GM19099 (cell line): Measurements from ENCODE around the gene HLA-DMA.
A peak's percentile ranks its signal among the peaks of the same experiment; 100 is the strongest.

Experiments
- POLR2A ChIP-seq: IDR thresholded peaks from 3 replicates; pipeline ENCODE4 v1.6.1; 2011; ENCODE audit warnings: low read depth; ENCODE audit not compliant: insufficient read length; ENCODE audit errors: extremely low read depth

Gene HLA-DMA

GRCh38 chr6:32977272-32977952 lies 24.5 kb upstream of the HLA-DMA start:
- no peak for TF ChIP-seq POLR2A

DNA sequence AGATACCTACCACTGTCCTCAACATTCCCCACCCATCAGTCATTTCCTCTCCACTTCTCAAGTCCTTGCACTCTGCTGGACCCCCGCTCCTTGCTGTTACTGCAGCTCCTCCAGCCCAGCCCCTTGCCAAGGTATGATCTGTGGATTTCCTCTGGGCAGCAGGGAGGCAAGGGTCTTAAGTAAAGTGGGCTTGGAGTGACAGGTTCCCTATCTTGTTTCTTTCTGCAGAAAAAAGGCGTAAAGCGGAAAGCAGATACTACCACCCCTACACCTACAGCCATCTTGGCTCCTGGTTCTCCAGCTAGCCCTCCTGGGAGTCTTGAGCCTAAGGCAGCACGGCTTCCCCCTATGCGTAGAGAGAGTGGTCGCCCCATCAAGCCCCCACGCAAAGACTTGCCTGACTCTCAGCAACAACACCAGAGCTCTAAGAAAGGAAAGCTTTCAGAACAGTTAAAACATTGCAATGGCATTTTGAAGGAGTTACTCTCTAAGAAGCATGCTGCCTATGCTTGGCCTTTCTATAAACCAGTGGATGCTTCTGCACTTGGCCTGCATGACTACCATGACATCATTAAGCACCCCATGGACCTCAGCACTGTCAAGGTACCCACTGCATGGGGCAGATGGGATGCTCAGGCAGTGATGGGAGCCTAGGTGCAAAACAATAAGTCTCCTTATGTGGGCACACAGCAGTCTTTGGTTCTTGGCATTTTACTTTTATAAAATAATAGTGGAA lies 23.6 kb upstream of the HLA-DMA start:
- TF ChIP-seq POLR2A: no peak

DNA sequence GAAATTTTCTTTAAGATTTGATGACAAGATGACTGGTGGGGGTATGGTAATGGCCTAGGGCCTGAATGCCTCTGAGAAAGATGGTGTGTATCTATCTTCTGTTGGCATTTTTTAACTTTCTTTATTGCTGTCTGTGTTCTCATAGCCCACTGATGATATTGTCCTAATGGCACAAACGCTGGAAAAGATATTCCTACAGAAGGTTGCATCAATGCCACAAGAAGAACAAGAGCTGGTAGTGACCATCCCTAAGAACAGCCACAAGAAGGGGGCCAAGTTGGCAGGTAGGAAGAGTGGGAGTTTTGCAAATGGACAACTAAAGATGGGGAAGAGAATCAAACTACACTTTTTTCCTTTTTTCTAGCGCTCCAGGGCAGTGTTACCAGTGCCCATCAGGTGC lies 23.0 kb upstream of the HLA-DMA start:
- no peak for TF ChIP-seq POLR2A

- TF ChIP-seq POLR2A: peak; percentile 22
Measured at GRCh38 chr6:32974541-32975308, 21.8 kb upstream of the HLA-DMA start.

DNA sequence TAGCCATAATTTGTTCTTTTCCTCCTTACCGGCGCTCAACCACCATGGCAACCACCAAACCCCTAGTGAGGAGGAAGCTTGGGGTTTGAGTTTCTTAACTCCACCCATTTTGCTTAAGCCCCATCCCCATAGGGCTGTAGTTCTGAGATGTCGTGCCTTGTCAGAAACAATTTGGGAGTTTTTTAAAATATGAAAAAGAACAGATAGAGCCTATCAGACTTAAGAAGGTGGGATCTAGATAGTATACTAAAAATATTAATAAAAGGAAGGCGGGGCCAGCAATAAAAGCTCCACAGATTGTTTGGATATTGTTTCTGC lies 21.1 kb upstream of the HLA-DMA start:
- TF ChIP-seq POLR2A: no peak

DNA sequence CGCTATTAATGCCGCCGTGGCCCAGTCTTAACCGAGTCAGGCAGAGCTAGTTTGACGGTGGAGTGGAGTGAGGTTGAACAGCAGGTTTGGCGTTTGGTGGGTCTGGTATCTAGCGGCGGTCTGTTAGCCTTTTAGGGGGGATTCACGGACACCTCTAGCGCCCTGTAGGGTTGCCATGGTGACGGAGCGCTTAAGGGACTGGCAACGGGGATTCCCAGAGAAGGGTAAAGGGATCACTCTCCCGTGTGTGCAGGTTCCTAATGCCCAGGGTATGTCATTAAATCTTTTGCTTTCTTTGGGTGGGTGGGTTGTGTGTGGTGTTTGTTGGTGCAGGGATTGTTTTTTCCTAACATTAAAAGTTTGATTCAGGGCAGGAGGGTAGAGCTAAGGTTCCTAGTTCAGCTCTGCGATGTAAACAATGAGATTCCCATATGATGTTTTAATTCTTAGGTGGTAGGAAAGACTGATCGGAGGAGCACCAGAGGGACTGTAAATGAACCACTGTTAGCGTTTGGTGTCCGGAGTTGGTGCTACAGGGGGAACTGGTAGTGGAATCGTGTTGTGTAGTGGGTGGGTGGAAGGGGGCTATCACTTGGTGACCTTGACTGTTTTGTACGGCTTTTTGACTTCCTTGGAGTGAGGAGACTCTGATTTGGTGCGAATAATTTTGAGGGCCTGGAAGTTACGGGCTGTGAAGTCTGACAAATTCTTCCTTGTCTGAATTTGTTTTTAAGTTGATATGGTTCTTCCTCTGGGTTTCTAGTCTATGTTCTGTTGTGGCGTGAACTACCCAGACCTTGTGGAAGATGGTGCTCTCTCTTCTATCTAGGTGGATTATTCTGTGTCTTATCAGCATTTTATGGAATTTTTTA lies 20.5 kb upstream of the HLA-DMA start:
- TF ChIP-seq POLR2A: no peak

- TF ChIP-seq POLR2A: peak; percentile 38
Measured at GRCh38 chr6:32972353-32973143, 19.7 kb upstream of the HLA-DMA start.

DNA sequence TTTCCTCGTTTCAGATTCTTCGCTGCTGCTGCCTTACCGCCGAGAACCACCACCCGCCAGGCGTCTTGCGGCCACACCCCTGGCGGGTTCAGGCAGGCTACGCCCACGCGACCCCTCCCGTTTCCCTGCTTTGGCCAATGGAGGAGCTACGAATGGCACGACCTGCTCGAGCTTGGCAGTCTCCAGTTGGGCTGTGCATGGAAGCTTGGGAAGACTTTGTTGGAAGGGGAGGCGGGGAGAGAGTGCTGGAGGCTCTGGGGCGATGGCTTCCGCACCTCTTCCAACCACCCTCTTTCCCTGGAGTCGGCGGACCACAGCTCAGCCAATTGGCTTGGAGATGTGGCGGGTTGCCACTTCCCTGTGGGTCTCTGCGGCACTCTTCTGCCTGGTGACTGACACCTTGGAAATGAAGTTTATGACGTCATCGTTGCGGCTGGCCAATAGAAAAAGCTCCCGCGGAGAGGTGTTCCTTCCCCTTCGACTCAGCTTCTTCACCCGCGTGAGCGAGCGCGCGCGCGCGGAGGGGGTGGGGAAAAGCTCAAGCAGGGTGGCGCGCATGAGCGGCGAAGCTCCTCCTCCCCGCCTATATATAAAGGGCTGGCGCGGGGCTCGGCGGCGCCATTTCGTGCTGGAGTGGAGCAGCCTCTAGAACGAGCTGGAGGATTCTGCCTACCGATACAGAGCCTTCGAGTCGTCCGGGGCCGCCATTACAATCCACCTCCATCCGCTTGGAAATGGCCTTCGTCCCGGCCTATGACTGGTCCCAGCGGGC lies 18.9 kb upstream of the HLA-DMA start:
- peak; percentile 100 for TF ChIP-seq POLR2A

- no peak for TF ChIP-seq POLR2A
Measured at GRCh38 chr6:32971242-32971580, 18.3 kb upstream of the HLA-DMA start.

DNA sequence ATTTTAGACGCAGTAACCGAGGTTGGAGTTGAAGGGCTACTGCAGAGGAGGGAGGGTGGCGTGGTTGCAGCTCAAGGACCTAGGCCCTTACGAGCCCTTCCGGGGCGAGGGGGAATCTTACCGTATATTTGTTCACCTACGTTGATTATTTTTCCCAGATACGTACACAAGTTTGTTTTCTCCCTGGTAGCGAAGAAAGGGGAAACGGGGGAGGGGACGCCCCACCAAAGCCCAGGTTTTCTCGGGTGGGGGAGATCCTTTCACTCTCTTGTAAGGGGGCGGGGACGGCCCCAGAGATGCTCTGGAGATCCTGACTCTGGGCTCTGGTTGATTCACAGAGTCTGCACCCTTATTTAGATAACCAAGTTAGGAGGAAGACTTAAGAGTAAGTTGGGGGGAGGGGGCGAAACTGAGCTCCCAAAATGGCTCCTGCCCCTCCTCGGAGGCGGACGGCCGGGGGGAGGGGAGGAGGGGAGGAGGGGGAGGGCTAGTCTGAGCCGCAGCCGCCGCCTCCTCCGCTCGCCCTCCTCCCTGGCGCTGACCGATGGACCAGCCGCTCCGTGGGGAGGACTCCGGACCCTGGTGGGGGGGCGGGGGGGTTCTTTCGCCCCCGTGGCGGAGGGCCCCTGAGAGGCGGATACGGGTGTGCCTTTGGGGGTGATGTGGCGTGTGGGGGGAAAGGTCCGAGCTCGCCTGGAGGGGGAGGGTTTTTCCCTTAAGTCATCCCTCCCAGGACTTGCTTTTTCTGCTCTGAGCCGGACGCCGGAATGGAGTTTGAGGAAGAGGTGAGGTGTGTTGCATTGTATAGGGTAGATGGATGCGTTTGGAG lies 17.7 kb upstream of the HLA-DMA start:
- TF ChIP-seq POLR2A: peak; percentile 61

- no peak for TF ChIP-seq POLR2A
Measured at GRCh38 chr6:32969685-32970412, 17.0 kb upstream of the HLA-DMA start.
